Osteocyte (in vitro differentiated cells): ENCODE results near the gene GLP2R. TPM values are rescaled to one million over a fixed set of nuclear protein-coding genes. Genes with fewer than 3 reads are reported as not detected.
A peak's percentile ranks its signal among the peaks of the same experiment; 100 is the strongest.

Source experiments
- DNase-seq: peaks from one replicate; pipeline ENCODE4 v3.0.0; 2021; ENCODE audit warnings: mixed read lengths; ENCODE audit not compliant: unreplicated experiment; ENCODE audit errors: extremely low spot score
- H3K27ac Mint-ChIP-seq: one replicate; pipeline ENCODE4 v1.8.0; 2021; ENCODE audit warnings: mild to moderate bottlenecking, mixed read lengths; ENCODE audit not compliant: unreplicated experiment
- H3K27me3 Mint-ChIP-seq: one replicate; pipeline ENCODE4 v1.8.0; 2021; ENCODE audit warnings: mixed read lengths; ENCODE audit not compliant: unreplicated experiment
- H3K36me3 Mint-ChIP-seq: one replicate; pipeline ENCODE4 v1.8.0; 2021; ENCODE audit warnings: mixed read lengths; ENCODE audit not compliant: unreplicated experiment
- H3K4me1 Mint-ChIP-seq: one replicate; pipeline ENCODE4 v1.8.0; 2021; ENCODE audit warnings: mixed read lengths; ENCODE audit not compliant: unreplicated experiment
- H3K4me3 Mint-ChIP-seq: one replicate; pipeline ENCODE4 v1.8.0; 2021; ENCODE audit warnings: mild to moderate bottlenecking, moderate library complexity, mixed read lengths; ENCODE audit not compliant: unreplicated experiment
- H3K9me3 Mint-ChIP-seq: one replicate; pipeline ENCODE4 v1.8.0; 2021; ENCODE audit warnings: mixed read lengths; ENCODE audit not compliant: unreplicated experiment
- total RNA-seq: library from RNA; stranded (reverse); gene quantifications from 2 replicates; pipeline ENCODE4 v1.2.1, GENCODE V29; 2021
- TF ChIP-seq, protein P1 (sequence below): fragments of 200-600 bp; sonication (generic); IDR thresholded peaks from 2 replicates; pipeline ENCODE4 v1.5.0; 2021; ENCODE audit warnings: antibody characterized with exemption, mild to moderate bottlenecking, moderate library complexity

GLP2R gene
- total RNA-seq, 1 donor from 2014 or later, result 3.2 TPM

DNA sequence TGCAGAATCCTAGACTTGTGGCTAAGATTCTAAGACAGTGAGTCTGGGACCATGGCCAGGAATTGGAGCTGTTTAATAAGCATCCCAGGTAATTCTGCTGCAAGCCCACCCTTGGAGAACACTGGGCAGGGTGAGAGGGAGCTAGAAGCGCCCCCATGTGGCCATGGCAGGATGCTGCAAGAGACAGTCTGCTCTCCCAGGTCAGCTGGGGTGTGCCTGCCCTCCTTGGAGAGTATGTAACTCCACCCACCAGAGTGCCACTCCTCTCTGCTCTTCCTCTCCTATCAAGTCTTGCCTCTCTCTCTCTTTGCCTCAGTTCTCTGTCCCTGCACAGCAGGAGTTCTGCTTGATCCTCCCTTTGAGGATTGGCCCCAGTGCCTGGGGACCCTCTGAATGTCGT is 64.4 kb downstream of the GLP2R start:
- Mint-ChIP-seq H3K4me3 (no peak overlapping the region), H3K4me1 (peaks cover 14% of the 10 kb centered on the region), H3K9me3 (peaks cover 6% of the 10 kb centered on the region), H3K27ac (no peak overlapping the region), H3K36me3 (peaks cover 2% of the 10 kb centered on the region), H3K27me3 (no peaks in the 10 kb centered on the region)
- TF ChIP-seq, protein P1, sequence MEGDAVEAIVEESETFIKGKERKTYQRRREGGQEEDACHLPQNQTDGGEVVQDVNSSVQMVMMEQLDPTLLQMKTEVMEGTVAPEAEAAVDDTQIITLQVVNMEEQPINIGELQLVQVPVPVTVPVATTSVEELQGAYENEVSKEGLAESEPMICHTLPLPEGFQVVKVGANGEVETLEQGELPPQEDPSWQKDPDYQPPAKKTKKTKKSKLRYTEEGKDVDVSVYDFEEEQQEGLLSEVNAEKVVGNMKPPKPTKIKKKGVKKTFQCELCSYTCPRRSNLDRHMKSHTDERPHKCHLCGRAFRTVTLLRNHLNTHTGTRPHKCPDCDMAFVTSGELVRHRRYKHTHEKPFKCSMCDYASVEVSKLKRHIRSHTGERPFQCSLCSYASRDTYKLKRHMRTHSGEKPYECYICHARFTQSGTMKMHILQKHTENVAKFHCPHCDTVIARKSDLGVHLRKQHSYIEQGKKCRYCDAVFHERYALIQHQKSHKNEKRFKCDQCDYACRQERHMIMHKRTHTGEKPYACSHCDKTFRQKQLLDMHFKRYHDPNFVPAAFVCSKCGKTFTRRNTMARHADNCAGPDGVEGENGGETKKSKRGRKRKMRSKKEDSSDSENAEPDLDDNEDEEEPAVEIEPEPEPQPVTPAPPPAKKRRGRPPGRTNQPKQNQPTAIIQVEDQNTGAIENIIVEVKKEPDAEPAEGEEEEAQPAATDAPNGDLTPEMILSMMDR, result peak; percentile 53
- no peak for DNase-seq

DNA sequence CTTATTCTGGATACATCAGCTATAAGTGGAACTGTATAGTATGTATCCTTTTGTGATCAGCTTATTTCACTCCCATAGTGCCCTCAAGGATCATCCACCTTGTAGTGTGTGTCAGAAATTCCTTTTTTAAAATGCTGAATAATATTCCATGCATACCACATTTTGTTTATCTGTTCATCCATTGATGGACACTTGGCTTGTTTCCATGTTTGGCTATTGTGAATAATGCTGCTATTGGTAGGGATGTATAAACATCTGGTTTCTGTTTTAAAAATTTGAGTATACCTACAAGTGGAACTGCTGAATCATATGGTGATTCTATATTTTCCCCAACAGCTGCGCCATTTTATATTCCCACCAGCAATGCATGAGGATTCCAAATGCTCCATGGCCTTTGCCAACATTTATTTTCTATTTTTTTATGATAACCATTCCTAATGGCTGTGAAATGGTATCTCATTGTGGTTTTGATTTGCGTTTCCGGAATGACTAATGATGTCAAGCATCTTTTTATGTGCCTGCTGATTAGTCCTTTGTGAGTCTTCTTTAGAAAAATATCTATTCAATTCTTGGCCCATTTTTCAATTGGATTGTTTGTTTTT is 67.8 kb downstream of the GLP2R start:
- no peak overlapping the region for H3K4me3 Mint-ChIP-seq
- H3K27ac Mint-ChIP-seq, result peak overlapping the region; percentile 66
- H3K9me3 Mint-ChIP-seq, result peaks cover 6% of the 10 kb centered on the region
- TF ChIP-seq, protein P1, result no peak
- H3K4me1 Mint-ChIP-seq, result peaks cover 14% of the 10 kb centered on the region
- H3K36me3 Mint-ChIP-seq, result peaks cover 2% of the 10 kb centered on the region
- DNase-seq, result no peak
- H3K27me3 Mint-ChIP-seq, result no peaks in the 10 kb centered on the region

DNA sequence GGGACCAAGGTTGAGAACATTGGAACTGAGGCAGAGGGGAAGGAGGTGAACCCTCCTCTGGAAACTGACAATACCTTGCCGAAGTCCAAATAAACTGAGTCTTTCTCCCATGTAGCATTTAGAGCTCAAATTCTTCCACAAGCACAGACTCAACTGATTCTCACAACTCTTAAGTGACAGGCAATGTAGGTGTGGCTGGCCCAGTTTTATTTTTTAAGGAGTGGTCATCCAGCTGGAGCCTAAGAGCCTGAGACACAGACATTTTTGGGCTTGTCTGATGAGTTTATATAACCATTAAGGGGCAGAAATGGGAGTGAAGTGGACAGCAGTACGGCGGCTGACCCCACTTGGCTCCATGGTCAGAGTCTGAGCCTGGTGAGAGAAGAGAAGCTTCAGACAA is 68.5 kb downstream of the GLP2R start:
- DNase-seq, result no peak
- TF ChIP-seq, protein P1, result no peak
- Mint-ChIP-seq H3K4me3 (no peak overlapping the region), H3K27ac (no peak overlapping the region), H3K9me3 (peaks cover 6% of the 10 kb centered on the region), H3K4me1 (peaks cover 14% of the 10 kb centered on the region), H3K36me3 (peaks cover 2% of the 10 kb centered on the region), H3K27me3 (no peaks in the 10 kb centered on the region)

DNA sequence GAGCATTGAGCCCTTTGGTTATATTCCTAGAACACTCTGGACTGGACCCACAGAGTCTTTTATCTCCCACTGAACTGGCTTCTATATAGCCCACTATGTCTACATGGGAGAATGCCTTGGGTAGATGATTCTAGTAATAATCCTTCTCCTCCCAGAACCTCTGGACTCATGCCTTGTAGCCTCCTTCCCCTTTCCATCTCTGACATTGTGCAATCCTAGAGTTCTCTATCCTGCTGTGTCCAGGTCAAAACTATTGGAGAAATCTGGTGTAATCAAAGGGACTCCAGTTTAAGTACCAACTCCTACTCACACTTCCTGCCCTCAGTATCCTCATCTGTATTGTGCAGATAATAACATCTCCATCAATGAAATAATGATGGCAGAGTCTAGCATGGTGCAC is 70.2 kb downstream of the GLP2R start:
- TF ChIP-seq, protein P1, result no peak
- no peaks in the 10 kb centered on the region for H3K27me3 Mint-ChIP-seq

DNA sequence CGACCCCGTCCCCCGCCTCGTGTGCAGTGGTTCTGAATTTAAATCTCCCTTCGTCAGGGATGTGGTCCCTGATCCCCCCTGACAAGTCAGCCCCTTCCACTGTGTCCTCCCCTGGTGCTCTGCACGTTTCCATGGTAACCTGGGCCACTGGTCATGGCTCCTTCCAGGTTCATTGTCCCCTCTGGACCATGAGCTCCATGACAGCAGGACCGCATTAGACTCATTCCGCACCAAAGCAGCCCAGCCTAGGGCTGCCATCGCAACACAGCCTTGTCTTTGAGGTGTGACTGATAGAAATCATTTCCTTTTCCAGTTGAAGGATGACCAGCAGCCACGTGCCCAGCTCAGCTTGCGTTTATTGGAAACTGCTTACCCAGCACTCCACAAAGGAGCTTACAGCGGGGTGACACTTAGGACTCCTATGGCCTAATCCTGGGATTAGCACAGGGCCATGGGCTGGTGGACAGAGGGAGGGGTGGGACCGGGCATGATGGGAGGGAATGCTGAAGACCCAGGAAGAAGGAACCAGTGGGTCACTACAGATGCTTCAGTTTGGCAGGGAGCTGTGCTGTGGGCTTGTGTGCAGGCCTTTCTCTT is 71.7 kb downstream of the GLP2R start:
- Mint-ChIP-seq H3K36me3 (peaks cover 2% of the 10 kb centered on the region), H3K27me3 (no peaks in the 10 kb centered on the region), H3K9me3 (peaks cover 6% of the 10 kb centered on the region), H3K27ac (no peak overlapping the region), H3K4me3 (no peak overlapping the region), H3K4me1 (peaks cover 31% of the 10 kb centered on the region)
- DNase-seq, result no peak
- TF ChIP-seq, protein P1, result no peak

More for the DNA sequence above, 70.2 kb downstream of the GLP2R start:
- no peak overlapping the region for H3K27ac Mint-ChIP-seq
- H3K4me3 Mint-ChIP-seq, result no peak overlapping the region
- H3K36me3 Mint-ChIP-seq, result peaks cover 2% of the 10 kb centered on the region
- peaks cover 6% of the 10 kb centered on the region for H3K9me3 Mint-ChIP-seq
- peaks cover 27% of the 10 kb centered on the region for H3K4me1 Mint-ChIP-seq
- no peak for DNase-seq
